Stimulated activated CD8-positive, alpha-beta memory T cell treated with anti-CD3 and anti-CD28 coated beads, Interleukin-4, amount 100 ng/mL, for 24 hours (primary cell): Measurements from ENCODE around the gene DHRS7B.

Experiments used
- DNase-seq: peaks from one replicate; pipeline ENCODE4 v3.0.0-alpha.2; 2020; ENCODE audit warnings: low read depth

The DHRS7B gene

GRCh38 chr17:21240369-21241055 lies 113.7 kb downstream of the DHRS7B start:
- no peak for DNase-seq
